Endometrial microvascular endothelial cells (primary cell): ENCODE measurements around the gene CTNNB1. TPM values are rescaled to one million over a fixed set of nuclear protein-coding genes. Genes with fewer than 3 reads are reported as not detected.

Source experiments
- in situ Hi-C: cut with HindIII; loops from 2 replicates; pipeline ENCODE4 v1.10.0; 2017; ENCODE audit warnings: low sequenced_read_pairs, low pct_unique_long_range_greater_than_20kb; ENCODE audit errors: inconsistent ontology term
- total RNA-seq: library from RNA; depleted of rRNA; stranded (reverse); fragments of >200 nt; gene quantifications from one replicate; pipeline ENCODE4 v1.2.3, GENCODE V29; 2015; ENCODE audit errors: inconsistent ontology term

Gene CTNNB1
- total RNA-seq = 426 TPM

DNA sequence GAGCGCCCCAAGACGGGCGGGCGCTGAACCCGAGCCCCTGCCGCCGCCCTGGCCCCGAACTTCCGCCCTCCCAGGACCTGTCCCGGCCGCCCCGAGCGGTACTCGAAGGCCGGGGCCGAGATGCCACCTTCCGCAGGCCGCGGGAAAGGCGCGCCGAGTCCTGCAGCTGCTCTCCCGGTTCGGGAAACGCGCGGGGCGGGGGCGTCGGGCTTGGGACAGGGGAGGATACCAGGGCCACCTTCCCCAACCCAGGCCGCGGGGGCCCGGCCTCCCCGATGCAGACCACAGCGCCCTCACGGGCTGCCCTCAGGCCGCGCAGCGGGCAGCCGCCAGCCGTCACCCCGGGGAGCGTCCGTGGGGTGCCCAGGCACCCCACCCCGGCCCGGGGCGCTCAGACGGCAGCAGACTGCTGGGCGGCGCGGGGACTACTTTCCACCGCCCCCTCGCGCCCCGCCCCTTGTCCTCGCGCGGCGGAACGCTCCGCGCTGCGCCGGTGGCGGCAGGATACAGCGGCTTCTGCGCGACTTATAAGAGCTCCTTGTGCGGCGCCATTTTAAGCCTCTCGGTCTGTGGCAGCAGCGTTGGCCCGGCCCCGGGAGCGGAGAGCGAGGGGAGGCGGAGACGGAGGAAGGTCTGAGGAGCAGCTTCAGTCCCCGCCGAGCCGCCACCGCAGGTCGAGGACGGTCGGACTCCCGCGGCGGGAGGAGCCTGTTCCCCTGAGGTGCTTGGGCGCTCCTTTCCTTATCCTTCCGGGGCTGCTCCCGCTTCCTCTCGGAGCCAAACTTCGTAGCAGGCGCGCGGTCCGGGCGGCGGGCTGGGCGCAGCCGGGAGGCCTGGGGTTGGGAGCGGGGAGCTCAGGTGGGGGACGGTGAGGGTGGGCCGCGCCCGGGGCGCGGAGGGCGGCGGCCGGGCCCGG, at the start of gene CTNNB1:
Gene CTNNB1 (plus strand): TSS at position 556 of the 916 bp plus-strand sequence. CDS start 24,564 bp downstream, outside the sequence.
- in situ Hi-C loops = no loop called here

- in situ Hi-C loops = no loop called here
Measured at GRCh38 chr3:41155834-41156233, 43.5 kb upstream of the CTNNB1 start.

DNA sequence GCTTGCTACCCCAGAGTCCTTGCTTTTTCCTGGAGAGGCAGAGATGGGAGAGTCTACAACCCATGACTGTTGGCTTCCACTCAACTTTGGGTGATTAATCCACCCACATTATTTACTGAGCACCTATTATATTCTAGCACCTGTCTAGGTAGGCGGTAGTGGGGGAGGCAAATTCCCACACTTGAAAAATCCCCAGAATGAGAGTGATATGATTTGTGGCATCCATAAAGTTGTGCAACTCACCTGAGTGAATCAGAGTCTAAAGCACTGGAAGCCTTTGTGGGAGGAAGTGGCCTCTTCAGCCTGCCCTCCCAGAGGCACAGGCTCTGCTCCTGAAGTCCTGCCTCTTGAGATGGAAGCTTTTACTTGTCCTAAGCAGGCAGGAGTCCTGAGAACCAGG, 40.4 kb upstream of the CTNNB1 start:
- in situ Hi-C loops = no loop called here

- in situ Hi-C loops = no loop called here
Measured at GRCh38 chr3:41159588-41160189, 39.6 kb upstream of the CTNNB1 start.

DNA sequence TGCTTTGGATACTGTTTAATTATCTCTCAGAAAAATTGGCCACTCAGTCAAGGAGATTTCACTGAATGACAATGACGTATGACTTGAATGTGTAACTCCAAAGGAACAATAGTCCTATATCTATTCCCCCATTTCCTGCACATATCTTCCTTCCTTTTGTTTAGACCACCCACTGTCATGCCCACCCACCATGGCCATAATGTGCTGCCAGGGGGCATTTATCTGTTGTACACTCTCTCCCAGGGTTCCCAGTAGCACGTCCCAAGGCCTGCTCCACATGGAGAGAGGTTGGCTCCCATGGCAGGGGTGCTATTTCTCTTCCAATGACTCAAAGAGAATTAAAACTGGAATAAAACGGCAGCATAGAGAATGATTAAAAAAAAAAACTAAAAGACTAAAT, 36.8 kb upstream of the CTNNB1 start:
- in situ Hi-C loops = no loop called here

GRCh38 chr3:41163006-41163405, 36.3 kb upstream of the CTNNB1 start:
- in situ Hi-C loops = no loop called here

DNA sequence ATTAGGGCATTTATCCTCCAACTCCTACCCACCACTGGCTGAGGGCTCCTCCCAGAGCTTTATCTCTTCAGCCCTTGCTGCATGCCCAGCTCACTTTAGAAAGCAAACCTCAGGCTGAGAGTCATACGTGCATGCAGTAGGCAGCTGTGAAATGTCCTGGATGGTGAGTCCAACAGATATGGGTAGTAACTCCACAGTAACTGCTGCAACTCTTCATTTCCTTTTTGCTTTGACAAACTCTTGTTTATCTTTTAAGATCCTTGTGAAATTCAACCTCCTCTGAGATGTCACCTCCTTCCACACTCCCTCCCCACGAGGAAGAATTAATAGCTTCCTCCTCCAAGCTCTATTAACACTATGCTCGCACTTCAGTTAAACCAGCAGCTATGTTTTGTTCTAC, 35.9 kb upstream of the CTNNB1 start:
- in situ Hi-C loops = no loop called here

- in situ Hi-C loops = no loop called here
Measured at GRCh38 chr3:41164777-41165176, 34.5 kb upstream of the CTNNB1 start.

DNA sequence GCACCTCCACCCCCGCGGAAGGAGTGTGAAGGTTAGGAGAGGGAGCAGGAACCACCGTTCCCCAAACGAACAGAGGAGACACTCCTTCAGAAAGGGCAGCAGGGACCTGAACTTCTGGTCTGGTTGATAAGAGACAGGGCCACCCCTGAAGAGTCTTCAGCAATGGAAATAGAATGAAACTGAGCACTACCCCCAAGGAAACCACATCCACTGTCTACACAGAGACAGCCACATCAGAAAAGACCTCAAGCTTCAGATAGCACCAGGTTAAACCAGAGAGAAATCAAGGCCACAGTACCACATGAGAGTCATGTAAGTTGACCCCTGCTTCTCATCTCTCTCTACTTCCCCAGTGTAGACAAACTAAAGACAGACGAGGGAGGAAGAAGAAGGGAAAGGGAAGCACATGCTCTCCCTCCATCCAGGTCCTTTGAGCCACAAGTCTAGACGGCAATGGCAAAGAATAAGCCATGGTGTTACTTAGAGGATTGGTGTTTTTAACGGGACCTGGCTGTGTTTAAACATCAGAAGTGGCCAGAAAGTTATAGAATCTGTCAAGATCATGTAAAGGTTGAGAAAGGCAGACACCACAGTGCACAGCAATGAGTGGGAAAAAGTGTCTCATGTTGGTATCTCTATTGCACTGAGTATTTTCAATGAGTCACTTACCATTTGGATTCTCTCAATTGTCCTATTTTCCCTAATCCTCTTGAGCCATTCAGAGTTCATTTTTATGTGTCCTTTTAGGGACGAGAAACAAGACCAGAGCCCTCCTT, 31.4 kb upstream of the CTNNB1 start:
- in situ Hi-C loops = no loop called here

DNA sequence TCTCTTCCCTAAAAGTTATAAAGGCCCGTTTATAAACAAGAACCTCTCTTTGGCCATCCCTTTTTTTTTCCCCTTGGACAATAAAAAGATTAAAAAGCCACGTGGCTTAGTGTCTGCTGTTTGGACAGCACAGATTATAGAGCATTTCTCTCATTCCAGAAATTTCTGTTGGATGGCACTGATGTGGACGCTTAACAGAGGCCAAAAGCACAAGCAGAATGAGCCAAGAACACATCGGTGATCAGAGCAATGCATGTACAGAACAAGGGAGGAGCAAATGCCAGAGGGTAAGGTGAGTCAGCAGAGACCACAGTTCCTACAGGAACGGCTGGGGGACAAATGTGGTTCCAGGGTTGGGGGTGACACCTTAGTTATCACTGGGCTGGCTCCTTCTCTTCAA, 30.3 kb upstream of the CTNNB1 start:
- in situ Hi-C loops = no loop called here

DNA sequence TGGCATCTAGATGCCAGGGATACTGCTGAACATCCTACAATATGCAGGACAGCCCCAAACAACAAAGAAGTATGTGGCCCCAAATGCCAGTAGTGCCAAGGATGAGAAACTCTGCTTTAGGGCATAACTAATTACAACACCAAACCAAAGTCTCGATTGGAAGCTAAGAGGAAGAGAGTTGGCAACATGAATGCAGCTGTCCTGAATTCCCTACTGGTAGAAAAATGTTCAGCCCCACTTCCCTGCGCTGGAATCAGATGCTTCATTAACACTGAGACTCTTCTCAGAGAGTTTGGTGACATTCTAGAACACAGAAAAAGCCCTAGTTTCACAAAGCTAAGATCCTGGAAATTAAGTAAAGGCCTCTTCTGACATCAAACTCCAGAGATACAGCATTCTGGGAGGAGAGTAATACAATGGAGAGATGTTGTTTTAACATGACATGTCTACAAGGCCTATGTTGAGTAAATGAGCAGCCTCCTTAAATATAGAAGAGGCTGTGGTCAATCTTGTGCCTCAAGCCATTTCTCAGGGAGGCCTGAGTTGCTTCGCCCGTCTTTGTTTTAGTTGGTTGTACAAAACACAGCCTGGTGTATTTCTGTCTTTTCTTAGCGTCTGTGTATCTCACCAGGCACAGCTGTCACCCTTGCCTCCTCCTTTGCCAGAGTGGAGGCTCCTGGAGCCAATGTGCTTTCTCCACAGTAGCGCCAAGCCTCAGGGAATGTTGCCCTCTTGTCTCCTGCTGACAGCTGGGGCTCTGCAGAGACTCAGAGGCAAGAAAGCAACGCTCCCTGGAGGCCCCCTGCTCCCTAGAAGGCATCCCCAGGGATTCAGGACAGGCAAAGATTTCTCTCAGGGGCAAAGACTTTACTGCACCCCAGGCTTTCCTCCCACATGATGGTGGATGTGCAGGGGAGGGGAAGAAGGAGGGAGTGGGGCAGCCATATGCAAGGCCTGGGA, 25.1 kb upstream of the CTNNB1 start:
- in situ Hi-C loops = no loop called here

GRCh38 chr3:41175365-41175764, 23.9 kb upstream of the CTNNB1 start:
- in situ Hi-C loops = no loop called here

- in situ Hi-C loops = no loop called here
Measured at GRCh38 chr3:41176596-41176995, 22.7 kb upstream of the CTNNB1 start.

- in situ Hi-C loops = no loop called here
Measured at GRCh38 chr3:41178576-41178975, 20.7 kb upstream of the CTNNB1 start.

DNA sequence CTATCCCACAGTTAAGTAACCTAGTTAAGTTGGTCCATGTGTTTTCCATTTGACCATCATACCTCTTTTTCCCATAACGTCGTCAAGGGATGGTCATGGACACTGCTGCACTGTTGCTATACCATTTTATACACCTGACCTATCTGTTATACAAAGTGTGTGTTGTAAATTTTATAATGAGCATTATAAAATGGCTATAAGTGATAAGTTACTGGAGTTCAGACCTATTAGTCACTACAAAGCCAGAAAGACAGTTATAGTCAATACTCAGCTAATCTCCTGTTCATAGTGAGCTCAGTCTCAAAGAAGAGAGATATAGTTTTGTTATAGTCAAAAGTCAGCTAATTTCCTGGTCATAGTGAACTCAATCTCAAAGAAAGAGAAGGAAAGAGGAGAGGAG, 18.9 kb upstream of the CTNNB1 start:
- in situ Hi-C loops = no loop called here

DNA sequence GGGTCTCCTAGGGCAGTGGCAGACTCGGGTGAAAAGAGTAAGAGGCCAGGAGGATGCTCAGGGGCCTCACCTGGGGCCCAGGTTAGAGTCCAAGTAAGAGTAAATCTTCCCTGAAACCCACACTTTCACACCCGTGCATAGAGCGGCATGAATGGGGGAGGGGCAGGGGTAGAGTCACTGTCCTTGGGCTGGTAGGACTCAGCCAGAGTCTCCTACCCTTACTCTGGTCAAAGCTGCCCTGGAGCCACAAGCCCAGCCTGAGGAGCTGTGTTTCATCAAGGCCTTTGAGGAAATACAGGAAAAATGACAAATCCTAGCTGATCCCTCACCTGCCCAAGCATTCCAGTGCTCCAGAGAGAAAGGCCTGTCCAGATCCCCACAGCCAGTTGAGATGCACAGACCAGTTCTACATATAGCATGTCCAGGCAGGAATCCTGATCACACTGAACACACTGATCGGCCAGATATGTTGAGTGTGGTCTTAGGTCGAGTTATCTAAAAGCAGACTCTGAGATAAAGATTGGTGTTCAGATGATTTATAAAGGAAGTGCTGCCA, 16.7 kb upstream of the CTNNB1 start:
- in situ Hi-C loops = no loop called here

GRCh38 chr3:41184394-41184793, 14.9 kb upstream of the CTNNB1 start:
- in situ Hi-C loops = no loop called here

DNA sequence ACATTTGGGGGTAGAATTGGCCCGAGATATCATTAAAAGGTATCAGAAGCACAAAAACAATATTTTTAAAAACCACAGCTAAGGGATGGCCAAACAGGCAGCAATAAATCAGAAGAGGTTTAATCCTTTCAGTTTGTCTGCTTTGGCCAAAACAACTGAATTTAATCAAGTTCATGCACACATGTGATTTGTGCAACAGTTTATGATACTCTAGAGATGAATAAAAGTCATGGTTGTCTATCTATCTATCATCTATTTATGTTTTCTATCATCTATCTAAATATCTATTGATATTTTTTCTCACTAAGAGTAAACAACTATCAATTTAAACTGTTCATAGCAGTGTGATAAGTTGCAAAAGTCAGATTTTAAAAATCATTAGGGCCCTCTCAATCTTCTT, 13.0 kb upstream of the CTNNB1 start:
- in situ Hi-C loops = no loop called here
